ENCODE data around the gene FIBIN.

Gene FIBIN

GRCh38 chr11:27029966-27030365, 36.1 kb downstream of the FIBIN start:
- Histone ChIP-seq H3K79me2 (ENCODE audit: control insufficient read depth, low read length) (no peaks in the 10 kb centered on the region), H3K4me3 (ENCODE audit: low read length) (no peak overlapping the region), H3K36me3 (ENCODE audit: control insufficient read depth, low read length) (no peaks in the 10 kb centered on the region), H3K4me1 (ENCODE audit: control insufficient read depth, low read length) (no peaks in the 10 kb centered on the region), H3K9me2 (replicated peaks; ENCODE audit: control insufficient read depth, low read length) (no peaks in the 10 kb centered on the region), H3K9me3 (ENCODE audit: control insufficient read depth, insufficient read depth, low read length) (peaks cover 4% of the 10 kb centered on the region; the same call in 1 of the 2 replicates), H3K27ac (ENCODE audit: low read depth, low read length) (no peak overlapping the region), H3K4me2 (ENCODE audit: low read length) (no peak overlapping the region), H4K20me1 (ENCODE audit: control insufficient read depth, insufficient read depth, low read depth, low read length) (no peaks in the 10 kb centered on the region), H3K27me3 (ENCODE audit: control insufficient read depth, low read length) (no peaks in the 10 kb centered on the region), H3F3A (ENCODE audit: control insufficient read depth, insufficient read depth) (no peaks in the 10 kb centered on the region)
- TF ChIP-seq CTCF (IDR thresholded peaks at IDR 0.05; ENCODE audit: low read depth, low read length, poor library complexity, severe bottlenecking): no peak
- TF ChIP-seq EZH2phosphoT487 (IDR thresholded peaks at IDR 0.05; ENCODE audit: borderline replicate concordance, low read length): no peak

- Histone ChIP-seq H3K79me2 (ENCODE audit: control insufficient read depth, low read length) (no peaks in the 10 kb centered on the region), H4K20me1 (ENCODE audit: control insufficient read depth, insufficient read depth, low read depth, low read length) (no peaks in the 10 kb centered on the region), H3K4me2 (ENCODE audit: low read length) (no peak overlapping the region), H3K4me1 (ENCODE audit: control insufficient read depth, low read length) (no peaks in the 10 kb centered on the region), H3K4me3 (ENCODE audit: low read length) (no peak overlapping the region), H3K27ac (ENCODE audit: low read depth, low read length) (no peak overlapping the region), H3K9me3 (ENCODE audit: control insufficient read depth, insufficient read depth, low read length) (peaks cover 4% of the 10 kb centered on the region), H3F3A (ENCODE audit: control insufficient read depth, insufficient read depth) (no peaks in the 10 kb centered on the region), H3K9me2 (replicated peaks; ENCODE audit: control insufficient read depth, low read length) (no peaks in the 10 kb centered on the region), H3K27me3 (ENCODE audit: control insufficient read depth, low read length) (no peaks in the 10 kb centered on the region), H3K36me3 (ENCODE audit: control insufficient read depth, low read length) (no peaks in the 10 kb centered on the region)
- TF ChIP-seq EZH2phosphoT487 (IDR thresholded peaks at IDR 0.05; ENCODE audit: borderline replicate concordance, low read length): no peak
Observed at GRCh38 chr11:27031754-27032153, 37.8 kb downstream of the FIBIN start.

GRCh38 chr11:27039873-27040272, 46.0 kb downstream of the FIBIN start:
- TF ChIP-seq EZH2phosphoT487 (IDR thresholded peaks at IDR 0.05; ENCODE audit: borderline replicate concordance, low read length) (no peak), CTCF (IDR thresholded peaks at IDR 0.05; ENCODE audit: low read depth, low read length, poor library complexity, severe bottlenecking) (no peak)
- no peaks in the 10 kb centered on the region for H4K20me1 ChIP-seq (ENCODE audit: control insufficient read depth, insufficient read depth, low read depth, low read length)
- H3K4me3 ChIP-seq (ENCODE audit: low read length): no peak overlapping the region
- no peaks in the 10 kb centered on the region for H3K79me2 ChIP-seq (ENCODE audit: control insufficient read depth, low read length)
- no peaks in the 10 kb centered on the region for H3F3A ChIP-seq (ENCODE audit: control insufficient read depth, insufficient read depth)
- no peaks in the 10 kb centered on the region for H3K36me3 ChIP-seq (ENCODE audit: control insufficient read depth, low read length)
- no peaks in the 10 kb centered on the region for H3K4me1 ChIP-seq (ENCODE audit: control insufficient read depth, low read length)
- no peak overlapping the region for H3K4me2 ChIP-seq (ENCODE audit: low read length)
- H3K9me2 ChIP-seq (replicated peaks; ENCODE audit: control insufficient read depth, low read length): no peaks in the 10 kb centered on the region
- H3K27ac ChIP-seq (ENCODE audit: low read depth, low read length): no peak overlapping the region
- no peaks in the 10 kb centered on the region; the same call in 1 of the 2 replicates for H3K9me3 ChIP-seq (ENCODE audit: control insufficient read depth, insufficient read depth, low read length)
- H3K27me3 ChIP-seq (ENCODE audit: control insufficient read depth, low read length): no peaks in the 10 kb centered on the region

- Histone ChIP-seq H3K79me2 (ENCODE audit: control insufficient read depth, low read length) (no peaks in the 10 kb centered on the region), H3K27ac (ENCODE audit: low read depth, low read length) (no peak within 1 kb of the TSS), H3K27me3 (ENCODE audit: control insufficient read depth, low read length) (no peaks in the 10 kb centered on the region), H3K9me2 (replicated peaks; ENCODE audit: control insufficient read depth, low read length) (no peaks in the 10 kb centered on the region), H3K9me3 (ENCODE audit: control insufficient read depth, insufficient read depth, low read length) (no peaks in the 10 kb centered on the region), H3K4me3 (ENCODE audit: low read length) (no peak within 1 kb of the TSS), H3F3A (ENCODE audit: control insufficient read depth, insufficient read depth) (no peaks in the 10 kb centered on the region), H4K20me1 (ENCODE audit: control insufficient read depth, insufficient read depth, low read depth, low read length) (no peaks in the 10 kb centered on the region), H3K4me2 (ENCODE audit: low read length) (no peak within 1 kb of the TSS), H3K36me3 (ENCODE audit: control insufficient read depth, low read length) (no peaks in the 10 kb centered on the region), H3K4me1 (ENCODE audit: control insufficient read depth, low read length) (no peaks in the 10 kb centered on the region)
- TF ChIP-seq EZH2phosphoT487 (IDR thresholded peaks at IDR 0.05; ENCODE audit: borderline replicate concordance, low read length) (no peak), CTCF (IDR thresholded peaks at IDR 0.05; ENCODE audit: low read depth, low read length, poor library complexity, severe bottlenecking) (no peak)
Observed at GRCh38 chr11:27040302-27041115, 46.6 kb downstream of the FIBIN start, which contains the start of gene BBOX1. TSS of gene BBOX1 (plus strand) at chr11:27040815. CDS start at chr11:27055431, 14,616 bp downstream.

Data from DOHH2 (cell line).